Caco-2 (cell line): ENCODE data around the gene PAFAH2. TPM values are rescaled to one million over a fixed set of nuclear protein-coding genes. Genes with fewer than 3 reads are reported as not detected.

Experiments used
- BruUV-seq: library from RNA; stranded (reverse); fragments of 400-500 nt; replicated peaks from 2 replicates; lab custom pipeline; 2021; lab: Mats Ljungman, UMichigan
- CTCF ChIA-PET: fragments of 300-600 bp; sonication (Branson Sonifier 250); formaldehyde crosslinking; loops from one replicate; lab custom pipeline; 2022; ENCODE audit warnings: antibody characterized with exemption; lab: Charles Lee
- POLR2A ChIA-PET: fragments of 300-600 bp; sonication (Branson Sonifier 250); formaldehyde crosslinking; loops from one replicate; lab custom pipeline; 2022; ENCODE audit warnings: antibody characterized with exemption; lab: Charles Lee
- DNase-seq, 2 experiments: peaks; one replicate each; pipeline versions ENCODE4 v3.0.0 to v3.0.0-alpha.2; 2020 to 2022
- H3K27me3 ChIP-seq: replicated peaks from 2 replicates; pipeline ENCODE4 v1.6.0; 2011; ENCODE audit warnings: low read length; ENCODE audit not compliant: control insufficient read depth, insufficient read depth
- H3K36me3 ChIP-seq: 2 replicates; pipeline ENCODE4 v1.5.1; 2011; ENCODE audit warnings: low read length; ENCODE audit not compliant: control insufficient read depth, insufficient read depth
- H3K4me1 ChIP-seq: fragments of 250-450 bp; sonication (Bioruptor Pico); 2 replicates; pipeline ENCODE4 v1.5.1; 2020; ENCODE audit warnings: mild to moderate bottlenecking
- H3K4me3 ChIP-seq: 2 replicates; pipeline ENCODE4 v1.5.1; 2011; ENCODE audit warnings: low read depth, mild to moderate bottlenecking, control low read depth, low read length
- H3K9me3 ChIP-seq: fragments of 250-450 bp; sonication (Bioruptor Pico); 2 replicates; pipeline ENCODE4 v1.5.1; 2020; ENCODE audit warnings: mild to moderate bottlenecking, moderate library complexity
- H3K27ac Mint-ChIP-seq: one replicate; pipeline ENCODE4 v1.8.0; 2022; ENCODE audit warnings: mixed read lengths; ENCODE audit not compliant: unreplicated experiment
- H3K27me3 Mint-ChIP-seq: one replicate; pipeline ENCODE4 v1.8.0; 2022; ENCODE audit warnings: mixed read lengths; ENCODE audit not compliant: insufficient read depth, unreplicated experiment
- H3K36me3 Mint-ChIP-seq: one replicate; pipeline ENCODE4 v1.8.0; 2022; ENCODE audit warnings: mild to moderate bottlenecking, mixed read lengths; ENCODE audit not compliant: insufficient read depth, unreplicated experiment
- H3K4me1 Mint-ChIP-seq: one replicate; pipeline ENCODE4 v1.8.0; 2022; ENCODE audit warnings: low read depth, mixed read lengths; ENCODE audit not compliant: unreplicated experiment
- H3K4me3 Mint-ChIP-seq: one replicate; pipeline ENCODE4 v1.8.0; 2022; ENCODE audit warnings: mild to moderate bottlenecking, moderate library complexity, mixed read lengths; ENCODE audit not compliant: unreplicated experiment
- H3K9me3 Mint-ChIP-seq: one replicate; pipeline ENCODE4 v1.8.0; 2022; ENCODE audit warnings: mixed read lengths; ENCODE audit not compliant: unreplicated experiment
- CTCF ChIP-seq, 2 experiments: fragments of 200-600 bp in 1 of 2; IDR thresholded peaks; 1 replicate in 1 of 2; 2 replicates in 1 of 2; pipeline versions ENCODE4 v1.5.1 to v1.8.0; 2011 to 2022; ENCODE audit warnings: antibody characterized with exemption in 1 of 2, control low read depth in 1 of 2, inconsistent platforms in 1 of 2, low read depth in 1 of 2, low read length in 1 of 2, mild to moderate bottlenecking in 1 of 2, moderate library complexity in 1 of 2; ENCODE audit not compliant: insufficient read depth in 1 of 2, severe bottlenecking in 1 of 2, unreplicated experiment in 1 of 2
- intact Hi-C: fragments of 100-400 bp; cut with micrococcal nuclease; formaldehyde crosslinking; loops from one replicate; pipeline ENCODE4 v1.10.0; 2022; ENCODE audit not compliant: unreplicated experiment
- total RNA-seq: library from RNA; stranded (reverse); gene quantifications from 2 replicates; pipeline ENCODE4 v1.2.3, GENCODE V29; 2022

Gene PAFAH2
- total RNA-seq, 1 experiment from 2014 or later, result 8.0 TPM

GRCh38 chr1:26034504-26035202 is 36.8 kb upstream of the PAFAH2 start:
- H3K27me3 ChIP-seq, result no peaks in the 10 kb centered on the region
- ChIA-PET CTCF (interaction anchor here (0.6 to 3.4 kb wide), 7 partner anchors 11 to 139 kb away, joined by 3 to 77 read pairs (median 4); partner anchors contain the start of genes SLC30A2, STMN1 and ZNF593), POLR2A (interaction anchor here (0.5 kb wide), 1 partner anchor 112 kb away, joined by 5 read pairs; no protein-coding TSS in a partner anchor)
- no peaks in the 10 kb centered on the region for H3K9me3 Mint-ChIP-seq
- H3K4me3 Mint-ChIP-seq, result peak overlapping the region; percentile 88
- peak overlapping the region; percentile 86 for H3K4me3 ChIP-seq
- H3K9me3 ChIP-seq, result no peaks in the 10 kb centered on the region
- H3K27me3 Mint-ChIP-seq, result no peaks in the 10 kb centered on the region
- intact Hi-C loops, result loop anchor here (1.0 to 5.0 kb wide), 3 partner anchors 70 to 128 kb away; no protein-coding TSS in a partner anchor
- H3K36me3 ChIP-seq, result no peaks in the 10 kb centered on the region
- DNase-seq, result no peak
- no peak for TF ChIP-seq CTCF (IDR thresholded peaks at IDR 0.05; ENCODE audit: insufficient read depth in 1 of 2, low read depth in 1 of 2, low read length in 1 of 2, severe bottlenecking in 1 of 2, unreplicated experiment in 1 of 2)
- peaks cover 9% of the 10 kb centered on the region for H3K4me1 ChIP-seq
- H3K27ac Mint-ChIP-seq, result no peak overlapping the region
- H3K4me1 Mint-ChIP-seq, result peaks cover 8% of the 10 kb centered on the region
- H3K36me3 Mint-ChIP-seq, result no peaks in the 10 kb centered on the region
- no TSS peak for BruUV-seq

- Mint-ChIP-seq H3K4me1 (peaks cover 8% of the 10 kb centered on the region), H3K4me3 (no peak overlapping the region), H3K27ac (no peak overlapping the region), H3K27me3 (no peaks in the 10 kb centered on the region), H3K9me3 (no peaks in the 10 kb centered on the region), H3K36me3 (no peaks in the 10 kb centered on the region)
- H3K4me1 ChIP-seq, result peaks cover 9% of the 10 kb centered on the region
- no TSS peak for BruUV-seq
- H3K9me3 ChIP-seq, result no peaks in the 10 kb centered on the region
- DNase-seq, result no peak
- no peak for TF ChIP-seq CTCF (IDR thresholded peaks at IDR 0.05; ENCODE audit: insufficient read depth in 1 of 2, low read depth in 1 of 2, low read length in 1 of 2, severe bottlenecking in 1 of 2, unreplicated experiment in 1 of 2)
- no peaks in the 10 kb centered on the region for H3K36me3 ChIP-seq
- H3K27me3 ChIP-seq, result no peaks in the 10 kb centered on the region
- ChIA-PET CTCF (no interaction called here), POLR2A (no interaction called here)
- no peak overlapping the region for H3K4me3 ChIP-seq
- intact Hi-C loops, result no loop called here
Observed at GRCh38 chr1:26032656-26033357, 34.9 kb upstream of the PAFAH2 start.

GRCh38 chr1:26031611-26032220 is 33.9 kb upstream of the PAFAH2 start:
- H3K27me3 Mint-ChIP-seq, result no peaks in the 10 kb centered on the region
- no peaks in the 10 kb centered on the region for H3K36me3 ChIP-seq
- BruUV-seq, result no TSS peak
- H3K36me3 Mint-ChIP-seq, result no peaks in the 10 kb centered on the region
- H3K27ac Mint-ChIP-seq, result no peak overlapping the region
- intact Hi-C loops, result no loop called here
- peaks cover 8% of the 10 kb centered on the region for H3K4me1 Mint-ChIP-seq
- no peak overlapping the region for H3K4me3 Mint-ChIP-seq
- H3K9me3 Mint-ChIP-seq, result no peaks in the 10 kb centered on the region
- H3K4me1 ChIP-seq, result peaks cover 7% of the 10 kb centered on the region
- TF ChIP-seq CTCF (IDR thresholded peaks at IDR 0.05; ENCODE audit: insufficient read depth in 1 of 2, low read depth in 1 of 2, low read length in 1 of 2, severe bottlenecking in 1 of 2, unreplicated experiment in 1 of 2), result no peak
- H3K27me3 ChIP-seq, result no peaks in the 10 kb centered on the region
- H3K4me3 ChIP-seq, result no peak overlapping the region
- ChIA-PET CTCF (no interaction called here), POLR2A (no interaction called here)
- no peaks in the 10 kb centered on the region for H3K9me3 ChIP-seq
- no peak for DNase-seq
